Suprapubic skin (tissue), 3 donors: ENCODE measurements around the gene PIK3CB.

ENCODE experiments used
- POLR2A ChIP-seq, 2 donors: fragments of 450-650 bp; IDR thresholded peaks; one replicate each; pipeline ENCODE4 v1.6.1; 2017; ENCODE audit warnings: antibody characterized with exemption in 2 of 2, mild to moderate bottlenecking in 2 of 2, moderate library complexity in 2 of 2
- TF ChIP-seq, protein P1 (sequence below), 2 donors: fragments of 200-600 bp in 1 of 2; fragments of 450-650 bp in 1 of 2; sonication (generic) in 1 of 2; IDR thresholded peaks; one replicate each; pipeline ENCODE4 v1.5.1; 2016 to 2019; ENCODE audit warnings: antibody characterized with exemption in 2 of 2, mild to moderate bottlenecking in 1 of 2, moderate library complexity in 1 of 2

DNA sequence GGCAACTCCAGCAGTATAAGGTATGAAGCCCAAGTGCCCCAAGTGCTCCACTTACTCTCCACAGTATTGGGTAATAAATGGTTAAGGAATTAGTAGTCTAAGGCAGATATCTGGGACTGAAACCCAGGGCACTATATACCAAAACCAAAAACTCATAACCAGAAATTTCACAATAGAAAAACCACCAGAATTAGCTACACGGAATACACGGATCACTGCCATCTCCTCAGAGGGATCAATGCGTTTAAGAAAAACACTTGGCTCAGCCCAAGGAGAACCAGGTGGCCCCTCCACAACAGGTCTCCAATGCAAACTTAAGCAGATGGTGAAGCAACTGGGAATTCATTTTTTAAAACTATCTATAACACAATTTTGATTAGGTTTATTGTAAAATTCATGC is 142.6 kb downstream of the PIK3CB start:
- TF ChIP-seq, protein P1, sequence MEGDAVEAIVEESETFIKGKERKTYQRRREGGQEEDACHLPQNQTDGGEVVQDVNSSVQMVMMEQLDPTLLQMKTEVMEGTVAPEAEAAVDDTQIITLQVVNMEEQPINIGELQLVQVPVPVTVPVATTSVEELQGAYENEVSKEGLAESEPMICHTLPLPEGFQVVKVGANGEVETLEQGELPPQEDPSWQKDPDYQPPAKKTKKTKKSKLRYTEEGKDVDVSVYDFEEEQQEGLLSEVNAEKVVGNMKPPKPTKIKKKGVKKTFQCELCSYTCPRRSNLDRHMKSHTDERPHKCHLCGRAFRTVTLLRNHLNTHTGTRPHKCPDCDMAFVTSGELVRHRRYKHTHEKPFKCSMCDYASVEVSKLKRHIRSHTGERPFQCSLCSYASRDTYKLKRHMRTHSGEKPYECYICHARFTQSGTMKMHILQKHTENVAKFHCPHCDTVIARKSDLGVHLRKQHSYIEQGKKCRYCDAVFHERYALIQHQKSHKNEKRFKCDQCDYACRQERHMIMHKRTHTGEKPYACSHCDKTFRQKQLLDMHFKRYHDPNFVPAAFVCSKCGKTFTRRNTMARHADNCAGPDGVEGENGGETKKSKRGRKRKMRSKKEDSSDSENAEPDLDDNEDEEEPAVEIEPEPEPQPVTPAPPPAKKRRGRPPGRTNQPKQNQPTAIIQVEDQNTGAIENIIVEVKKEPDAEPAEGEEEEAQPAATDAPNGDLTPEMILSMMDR (IDR thresholded peaks at IDR 0.05): no peak
- TF ChIP-seq POLR2A (IDR thresholded peaks at IDR 0.05): no peak
